Activated naive CD8-positive, alpha-beta T cell treated with anti-CD3 and anti-CD28 coated beads, Interleukin-2, amount 50 U/mL, for 16 hours (primary cell): ENCODE data around the gene TEX2.

Experiments used
- DNase-seq: peaks from one replicate; pipeline ENCODE4 v3.0.0-alpha.2; 2020; ENCODE audit warnings: low read depth, low spot score

TEX2 gene

GRCh38 chr17:64158831-64159590 lies 104.0 kb downstream of the TEX2 start:
- DNase-seq, result no peak

GRCh38 chr17:64158406-64158805 lies 104.7 kb downstream of the TEX2 start:
- DNase-seq, result no peak

- DNase-seq, result no peak
Observed at GRCh38 chr17:64157669-64158180, 105.3 kb downstream of the TEX2 start.

GRCh38 chr17:64156670-64157069 lies 106.4 kb downstream of the TEX2 start:
- no peak for DNase-seq

GRCh38 chr17:64155751-64156544 lies 107.1 kb downstream of the TEX2 start:
- DNase-seq, result no peak

- no peak for DNase-seq
Observed at GRCh38 chr17:64155129-64155528, 107.9 kb downstream of the TEX2 start.

- no peak for DNase-seq
Observed at GRCh38 chr17:64154717-64155116, 108.3 kb downstream of the TEX2 start.

- no peak for DNase-seq
Observed at GRCh38 chr17:64154313-64154695, 108.8 kb downstream of the TEX2 start.

- DNase-seq, result no peak
Observed at GRCh38 chr17:64153565-64154312, 109.3 kb downstream of the TEX2 start.

- DNase-seq, result no peak
Observed at GRCh38 chr17:64152428-64153125, 110.5 kb downstream of the TEX2 start.

- DNase-seq, result no peak
Observed at GRCh38 chr17:64151016-64151368, 112.1 kb downstream of the TEX2 start.

GRCh38 chr17:64150237-64151015 lies 112.6 kb downstream of the TEX2 start:
- DNase-seq, result no peak

- no peak for DNase-seq
Observed at GRCh38 chr17:64149196-64149595, 113.9 kb downstream of the TEX2 start.

GRCh38 chr17:64148699-64149098 lies 114.4 kb downstream of the TEX2 start:
- no peak for DNase-seq

GRCh38 chr17:64148017-64148631 lies 114.9 kb downstream of the TEX2 start:
- no peak for DNase-seq

GRCh38 chr17:64147110-64148016 lies 115.7 kb downstream of the TEX2 start:
- DNase-seq, result no peak

- peak; percentile 11 for DNase-seq
Observed at GRCh38 chr17:64146418-64147109, 116.5 kb downstream of the TEX2 start.

GRCh38 chr17:64145751-64146417 lies 117.2 kb downstream of the TEX2 start:
- peak; percentile 93 for DNase-seq
